NCI-H2171 (cell line): ENCODE results near the gene PCDHA1.

Experiments
- DNase-seq: peaks from one replicate; lab custom pipeline; 2025; lab: John Stamatoyannopoulos, UW

Gene PCDHA1

GRCh38 chr5:140988608-140989007 lies 202.7 kb downstream of the PCDHA1 start:
- DNase-seq: no peak

- DNase-seq: no peak
Measured at GRCh38 chr5:140989254-140990020, 203.5 kb downstream of the PCDHA1 start.

GRCh38 chr5:140992828-140993227 lies 206.9 kb downstream of the PCDHA1 start:
- no peak for DNase-seq

- peak; percentile 14 for DNase-seq
Measured at GRCh38 chr5:140996060-140996459, 210.1 kb downstream of the PCDHA1 start.

- no peak for DNase-seq
Measured at GRCh38 chr5:140998921-140999410, 213.0 kb downstream of the PCDHA1 start.

- DNase-seq: no peak
Measured at GRCh38 chr5:141001446-141001843, 215.5 kb downstream of the PCDHA1 start.

GRCh38 chr5:141001844-141002604 lies 216.1 kb downstream of the PCDHA1 start:
- no peak for DNase-seq

- DNase-seq: no peak
Measured at GRCh38 chr5:141002605-141002965, 216.6 kb downstream of the PCDHA1 start.

- DNase-seq: no peak
Measured at GRCh38 chr5:141003031-141003430, 217.1 kb downstream of the PCDHA1 start.

- no peak for DNase-seq
Measured at GRCh38 chr5:141003791-141004611, 218.1 kb downstream of the PCDHA1 start.

- no peak for DNase-seq
Measured at GRCh38 chr5:141007791-141008190, 221.9 kb downstream of the PCDHA1 start.

GRCh38 chr5:141010047-141010793 lies 224.3 kb downstream of the PCDHA1 start:
- DNase-seq: no peak

GRCh38 chr5:141017943-141018342 lies 232.0 kb downstream of the PCDHA1 start:
- DNase-seq: no peak

- no peak for DNase-seq
Measured at GRCh38 chr5:141022384-141022783, 236.4 kb downstream of the PCDHA1 start.

GRCh38 chr5:141031006-141031405 lies 245.1 kb downstream of the PCDHA1 start:
- DNase-seq: no peak

- DNase-seq: no peak
Measured at GRCh38 chr5:141032626-141033025, 246.7 kb downstream of the PCDHA1 start.

- no peak for DNase-seq
Measured at GRCh38 chr5:141039061-141039460, 253.1 kb downstream of the PCDHA1 start.

GRCh38 chr5:141039517-141039916 lies 253.6 kb downstream of the PCDHA1 start:
- peak; percentile 23 for DNase-seq

- peak; percentile 81 for DNase-seq
Measured at GRCh38 chr5:141040093-141040770, 254.3 kb downstream of the PCDHA1 start.

- peak; percentile 91 for DNase-seq
Measured at GRCh38 chr5:141040771-141041426, 255.0 kb downstream of the PCDHA1 start.

- no peak for DNase-seq
Measured at GRCh38 chr5:141041427-141041785, 255.5 kb downstream of the PCDHA1 start.
